RWPE1 (cell line): ENCODE data around the gene AP3B1.
"Not testable (repeated sequence)": the region's sequence is repeated elsewhere in the genome, so short reads cannot be mapped to it uniquely, and the experiment has no call there.

Source experiments
- CTCF ChIA-PET: fragments of 350-600 bp; sonication (Branson Sonifier 250); formaldehyde crosslinking; extraction: SDS; loops from one replicate; lab custom pipeline; 2021; lab: Yijun Ruan, JAX
- POLR2A ChIA-PET: fragments of 400-600 bp; formaldehyde crosslinking; extraction: SDS; loops from one replicate; lab custom pipeline; 2020; ENCODE audit warnings: antibody characterized with exemption; ENCODE audit not compliant: low non-redundant PET; lab: Yijun Ruan, JAX
- DNase-seq: peaks from one replicate; pipeline ENCODE4 v3.0.0; 2012; ENCODE audit warnings: low spot score
- H3K27ac ChIP-seq: fragments of 450-650 bp; 2 replicates; pipeline ENCODE4 v1.5.1; 2017
- TF ChIP-seq, protein P1 (sequence below): fragments of 450-650 bp; conservative IDR thresholded peaks from 2 replicates; pipeline ENCODE4 v1.5.1; 2017; ENCODE audit warnings: low read depth, mild to moderate bottlenecking

Gene AP3B1

DNA sequence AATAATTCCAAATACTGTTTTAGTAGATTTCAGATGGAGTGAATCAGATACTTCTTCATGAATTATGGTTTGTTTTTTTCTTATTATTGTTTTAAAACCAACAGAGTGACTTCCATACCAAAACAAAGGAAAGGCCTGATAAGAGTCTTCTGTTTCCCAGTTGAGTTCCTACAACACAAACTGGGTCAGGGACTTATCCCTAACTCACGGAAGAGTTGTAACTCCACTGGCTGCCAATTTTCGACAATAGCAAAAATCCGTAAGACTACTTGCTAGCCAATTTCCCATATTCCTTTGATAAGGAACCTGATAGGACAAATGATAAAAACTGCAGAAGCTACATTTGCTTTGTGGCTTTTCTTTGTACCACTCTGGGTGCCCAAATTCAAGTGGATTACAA is 219.2 kb downstream of the AP3B1 start:
- CTCF ChIA-PET, result interaction anchor here (0.7 kb wide), 1 partner anchor 224 kb away, joined by 4 read pairs; no protein-coding TSS in a partner anchor
- TF ChIP-seq, protein P1, sequence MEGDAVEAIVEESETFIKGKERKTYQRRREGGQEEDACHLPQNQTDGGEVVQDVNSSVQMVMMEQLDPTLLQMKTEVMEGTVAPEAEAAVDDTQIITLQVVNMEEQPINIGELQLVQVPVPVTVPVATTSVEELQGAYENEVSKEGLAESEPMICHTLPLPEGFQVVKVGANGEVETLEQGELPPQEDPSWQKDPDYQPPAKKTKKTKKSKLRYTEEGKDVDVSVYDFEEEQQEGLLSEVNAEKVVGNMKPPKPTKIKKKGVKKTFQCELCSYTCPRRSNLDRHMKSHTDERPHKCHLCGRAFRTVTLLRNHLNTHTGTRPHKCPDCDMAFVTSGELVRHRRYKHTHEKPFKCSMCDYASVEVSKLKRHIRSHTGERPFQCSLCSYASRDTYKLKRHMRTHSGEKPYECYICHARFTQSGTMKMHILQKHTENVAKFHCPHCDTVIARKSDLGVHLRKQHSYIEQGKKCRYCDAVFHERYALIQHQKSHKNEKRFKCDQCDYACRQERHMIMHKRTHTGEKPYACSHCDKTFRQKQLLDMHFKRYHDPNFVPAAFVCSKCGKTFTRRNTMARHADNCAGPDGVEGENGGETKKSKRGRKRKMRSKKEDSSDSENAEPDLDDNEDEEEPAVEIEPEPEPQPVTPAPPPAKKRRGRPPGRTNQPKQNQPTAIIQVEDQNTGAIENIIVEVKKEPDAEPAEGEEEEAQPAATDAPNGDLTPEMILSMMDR, result no peak
- POLR2A ChIA-PET, result no interaction called here
- DNase-seq, result no peak
- no peak overlapping the region for H3K27ac ChIP-seq

DNA sequence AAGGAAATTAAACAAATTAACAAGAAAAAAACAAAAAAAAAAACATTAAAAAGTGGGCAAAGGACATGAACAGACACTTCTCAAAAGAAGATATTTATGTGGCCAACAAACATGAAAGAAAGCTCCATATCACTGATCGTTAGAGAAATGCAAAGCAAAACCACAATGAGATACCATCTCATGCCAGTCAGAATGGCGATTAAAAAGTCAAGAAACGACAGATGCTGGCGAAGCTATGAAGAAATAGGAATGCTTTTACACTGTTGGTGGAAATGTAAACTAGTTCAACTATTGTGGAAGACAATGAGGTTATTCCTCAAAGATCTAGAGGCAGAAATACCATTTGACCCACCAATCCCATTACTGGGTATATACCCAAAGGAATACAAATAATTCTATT is 223.8 kb downstream of the AP3B1 start:
- H3K27ac ChIP-seq, CTCF ChIA-PET, DNase-seq, POLR2A ChIA-PET: not testable (repeated sequence)

DNA sequence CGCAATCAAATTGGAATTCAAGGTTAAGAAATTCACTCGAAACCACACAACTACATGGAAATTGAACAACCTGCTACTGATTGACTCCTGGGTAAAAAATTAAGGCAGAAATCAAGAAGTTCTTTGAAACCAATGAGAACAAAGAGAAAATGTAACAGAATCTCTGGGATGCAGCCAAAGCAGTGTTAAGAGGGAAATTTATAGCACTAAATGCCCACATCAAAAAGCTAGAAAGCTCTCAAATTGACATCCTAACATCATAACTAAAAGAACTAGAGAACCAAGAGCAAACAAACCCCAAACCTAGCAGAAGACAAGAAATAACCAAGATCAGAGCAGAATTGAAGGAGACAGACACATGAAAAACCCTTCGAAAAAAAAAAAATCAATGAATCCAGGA is 226.9 kb downstream of the AP3B1 start:
- POLR2A ChIA-PET, H3K27ac ChIP-seq, DNase-seq: not testable (repeated sequence)
- CTCF ChIA-PET, result interaction anchor here (0.6 to 0.7 kb wide), 3 partner anchors 12 to 473 kb away, joined by 4 to 5 read pairs (median 4); no protein-coding TSS in a partner anchor

DNA sequence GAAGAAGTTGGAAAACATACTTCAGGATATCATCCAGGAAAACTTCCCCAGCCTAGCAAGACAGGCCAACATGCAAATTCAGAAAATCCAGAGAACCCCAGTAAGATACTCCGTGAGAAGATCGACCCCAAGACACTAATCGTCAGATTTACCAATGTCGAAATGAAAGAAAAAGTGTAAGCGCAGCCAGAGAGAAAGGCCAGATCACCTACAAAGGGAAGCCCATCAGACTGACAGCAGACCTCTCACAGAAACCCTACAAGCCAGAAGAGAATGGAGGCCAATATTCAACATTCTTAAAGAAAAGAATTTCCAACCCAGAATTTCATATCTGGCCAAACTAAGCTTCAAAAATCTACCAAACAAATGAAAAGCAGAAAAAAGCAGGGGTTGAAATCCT is 227.8 kb downstream of the AP3B1 start:
- DNase-seq, H3K27ac ChIP-seq, CTCF ChIA-PET, POLR2A ChIA-PET: not testable (repeated sequence)

DNA sequence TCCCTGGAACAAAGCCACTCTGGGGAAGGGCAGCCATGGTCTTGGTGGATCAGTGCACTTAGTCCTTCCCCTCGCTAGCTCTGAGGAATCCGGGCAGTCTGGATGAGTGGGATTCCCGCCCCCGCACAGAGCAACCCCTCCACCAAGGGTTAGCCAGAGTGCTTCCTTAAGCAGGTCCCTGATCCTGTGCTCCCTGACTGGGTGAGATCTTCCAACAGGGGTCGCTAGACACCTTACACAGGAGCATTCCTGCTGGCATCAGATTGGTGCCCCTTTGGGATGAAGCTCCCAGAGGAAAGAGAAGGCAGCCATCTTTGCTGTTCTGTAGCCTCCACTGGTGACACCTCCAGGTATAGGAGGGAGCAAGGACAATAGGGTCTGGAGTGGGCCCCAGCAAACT is 228.8 kb downstream of the AP3B1 start:
- TF ChIP-seq, protein P1, result no peak
- POLR2A ChIA-PET, result no interaction called here

DNA sequence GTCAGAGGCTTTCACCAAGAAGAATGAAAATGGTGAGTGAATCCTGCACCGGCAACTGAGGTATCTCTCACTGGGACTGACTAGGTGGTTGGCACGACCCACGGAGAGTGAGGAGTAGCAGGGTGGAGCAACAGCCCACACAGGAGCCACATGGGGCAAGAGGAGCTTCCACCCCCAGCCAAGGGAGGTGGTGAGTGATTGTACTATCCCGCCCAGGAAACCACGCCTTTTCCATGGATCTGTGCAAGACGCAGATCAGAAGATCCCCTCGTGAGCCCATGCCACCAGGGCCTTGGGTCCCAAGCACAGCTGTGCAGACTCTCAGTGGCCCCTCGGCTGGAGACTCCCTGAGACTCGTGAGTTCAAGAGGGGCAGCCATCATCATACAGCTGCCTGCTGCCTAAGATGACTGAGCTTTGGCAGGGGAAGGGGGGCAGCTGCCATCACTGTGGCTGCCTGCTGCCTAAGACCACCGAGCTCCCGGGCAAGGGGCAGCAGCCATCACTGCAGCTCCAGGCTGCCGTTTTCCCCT is 229.5 kb downstream of the AP3B1 start:
- no peak overlapping the region for H3K27ac ChIP-seq
- no peak for DNase-seq
- TF ChIP-seq, protein P1, result no peak
- ChIA-PET CTCF (interaction anchor here (0.5 kb wide), 2 partner anchors 9 to 749 kb away, joined by 3 to 4 read pairs; no protein-coding TSS in a partner anchor), POLR2A (no interaction called here)

More for the DNA sequence above, 228.8 kb downstream of the AP3B1 start:
- CTCF ChIA-PET, result interaction anchor here (0.6 to 0.7 kb wide), 3 partner anchors 58 to 820 kb away, joined by 3 to 8 read pairs (median 3); no protein-coding TSS in a partner anchor
- no peak overlapping the region for H3K27ac ChIP-seq
- no peak for DNase-seq

DNA sequence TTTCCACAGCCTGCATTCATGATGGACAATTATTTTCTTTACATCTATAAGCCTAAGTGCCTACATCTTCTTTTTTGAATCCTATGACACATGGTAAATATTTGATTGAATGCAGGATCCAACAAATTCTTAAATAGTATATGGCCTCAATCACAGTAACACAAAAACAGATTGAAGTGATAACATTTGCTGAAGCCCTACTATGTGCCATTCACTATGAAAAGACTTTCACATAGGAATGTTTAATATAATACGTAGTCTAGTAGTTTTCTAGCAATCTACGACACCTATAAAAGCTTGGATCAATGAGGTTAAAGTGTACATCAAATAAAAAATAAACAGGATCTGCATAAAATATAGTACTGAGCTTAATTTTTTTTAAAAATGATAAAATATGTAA is 231.0 kb downstream of the AP3B1 start:
- CTCF ChIA-PET, result interaction anchor here (0.5 to 0.6 kb wide), 2 partner anchors 9 to 498 kb away, joined by 3 to 4 read pairs; no protein-coding TSS in a partner anchor
- no peak overlapping the region for H3K27ac ChIP-seq
- POLR2A ChIA-PET, result no interaction called here
- TF ChIP-seq, protein P1, result no peak
- DNase-seq, result no peak

DNA sequence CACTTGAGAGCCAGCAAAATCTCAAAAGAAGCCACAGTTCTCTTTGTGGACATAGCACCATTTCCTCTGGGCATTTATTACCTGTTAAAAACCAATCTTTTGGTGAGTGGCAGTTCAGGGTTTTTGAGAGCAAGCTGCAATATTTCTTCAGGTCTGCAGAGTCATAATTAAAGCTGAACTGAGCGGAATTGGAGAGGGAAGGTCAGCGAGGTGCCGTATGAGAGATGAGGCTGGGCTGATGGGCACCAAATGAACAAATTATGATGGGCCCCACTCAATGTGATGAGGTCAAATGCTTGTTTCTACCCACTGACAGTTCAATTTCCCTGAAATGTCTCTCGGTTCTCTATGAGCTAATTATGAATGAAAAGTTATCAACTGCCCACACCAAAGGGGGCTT is 231.9 kb downstream of the AP3B1 start:
- ChIA-PET POLR2A (no interaction called here), CTCF (interaction anchor here (0.5 to 0.6 kb wide), 3 partner anchors 10 to 497 kb away, joined by 3 to 4 read pairs (median 3); no protein-coding TSS in a partner anchor)
- no peak overlapping the region for H3K27ac ChIP-seq
- no peak for DNase-seq
- TF ChIP-seq, protein P1, result no peak
